ENCODE measurements around the gene KLHL1.

The KLHL1 gene

GRCh38 chr13:69677343-69677742 is 430.9 kb downstream of the KLHL1 start:
- no peak for DNase-seq (ENCODE audit: low spot score)

- DNase-seq (ENCODE audit: low spot score): no peak
Observed at GRCh38 chr13:69676286-69676685, 432.0 kb downstream of the KLHL1 start.

GRCh38 chr13:69660155-69660554 is 448.1 kb downstream of the KLHL1 start:
- no peak for DNase-seq (ENCODE audit: low spot score)

- no peak for DNase-seq (ENCODE audit: low spot score)
Observed at GRCh38 chr13:69657676-69658075, 450.6 kb downstream of the KLHL1 start.

GRCh38 chr13:69654392-69654791 is 453.9 kb downstream of the KLHL1 start:
- no peak for DNase-seq (ENCODE audit: low spot score)

Measured in putamen (tissue), 1 donor.